ENCODE results near the gene MRPS30.

MRPS30 gene

DNA sequence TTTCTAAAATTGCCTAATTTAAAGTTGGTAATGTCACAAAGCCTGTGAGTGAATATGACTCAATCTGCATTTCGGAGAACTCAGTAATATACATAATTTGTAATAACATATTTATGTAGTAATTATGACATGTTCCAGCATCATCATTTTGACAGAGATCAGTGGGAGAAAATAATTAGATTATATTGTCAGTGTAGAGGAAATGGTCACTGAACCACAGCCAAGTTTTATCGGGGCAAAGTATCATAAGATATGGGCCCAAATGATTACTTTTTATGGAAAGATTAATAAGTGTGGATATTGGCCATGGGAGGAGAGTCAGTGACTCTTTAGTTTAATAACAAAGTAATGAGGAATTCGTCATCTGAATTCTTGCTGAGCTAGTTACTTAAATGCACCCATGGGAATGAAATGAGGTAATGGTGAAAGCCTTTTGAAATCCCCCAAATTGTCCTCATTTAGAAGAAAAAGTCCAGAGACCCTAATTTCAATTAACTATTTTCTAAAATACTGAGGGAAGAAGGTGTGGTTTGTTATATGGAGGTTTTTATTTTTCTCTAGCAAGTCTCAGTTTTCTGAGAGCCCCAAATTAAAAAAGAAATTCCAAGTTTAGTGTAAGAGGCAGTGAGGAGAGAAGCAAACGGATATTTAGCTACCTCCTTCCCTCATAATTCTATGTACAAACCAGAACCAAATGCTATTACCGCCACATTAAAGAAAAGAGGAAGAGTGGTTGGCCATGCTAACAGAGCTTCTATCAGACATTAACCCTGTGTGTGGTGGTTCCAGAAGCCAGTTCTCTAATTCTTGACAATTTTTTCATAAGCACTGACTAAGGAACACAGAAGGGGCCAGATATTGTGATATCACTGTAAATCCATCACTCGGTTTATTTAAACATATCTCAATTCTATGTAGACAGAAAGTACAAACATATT is 37.7 kb upstream of the MRPS30 start:
- TF ChIP-seq TEAD4 (IDR thresholded peaks at IDR 0.05): no peak
- TF ChIP-seq NFIC (IDR thresholded peaks at IDR 0.05): no peak
- TF ChIP-seq RAD21 (IDR thresholded peaks at IDR 0.05; ENCODE audit: low read depth): no peak

DNA sequence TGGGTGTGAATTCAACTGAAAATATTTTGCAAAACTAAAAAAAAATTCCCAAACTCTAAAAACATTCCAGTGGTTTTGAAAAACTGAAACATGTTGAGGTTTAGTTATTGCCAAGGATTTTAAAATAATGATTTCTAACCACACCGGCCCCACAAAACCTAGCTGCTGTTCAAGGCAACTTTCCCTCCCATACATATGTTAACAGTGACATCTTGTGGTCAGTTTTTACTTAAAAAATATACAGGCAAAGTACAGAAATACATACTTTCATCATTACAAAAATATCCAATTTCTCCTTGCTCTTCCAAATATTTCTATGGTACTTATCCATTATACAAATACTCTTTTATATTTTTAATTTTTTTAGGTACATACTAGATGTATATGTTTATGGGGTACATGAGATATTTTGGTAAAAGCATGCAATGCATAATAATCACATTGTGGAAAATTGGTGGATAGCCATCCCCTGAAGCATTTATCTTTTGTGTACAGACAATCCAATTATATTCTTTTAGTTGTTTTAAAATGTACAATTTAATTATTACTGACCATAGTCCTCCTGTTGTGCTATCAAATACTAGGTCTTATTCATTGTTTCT is 34.4 kb upstream of the MRPS30 start:
- TF ChIP-seq TEAD4 (IDR thresholded peaks at IDR 0.05): no peak
- peak; percentile 77 for TF ChIP-seq RAD21 (IDR thresholded peaks at IDR 0.05; ENCODE audit: low read depth)

DNA sequence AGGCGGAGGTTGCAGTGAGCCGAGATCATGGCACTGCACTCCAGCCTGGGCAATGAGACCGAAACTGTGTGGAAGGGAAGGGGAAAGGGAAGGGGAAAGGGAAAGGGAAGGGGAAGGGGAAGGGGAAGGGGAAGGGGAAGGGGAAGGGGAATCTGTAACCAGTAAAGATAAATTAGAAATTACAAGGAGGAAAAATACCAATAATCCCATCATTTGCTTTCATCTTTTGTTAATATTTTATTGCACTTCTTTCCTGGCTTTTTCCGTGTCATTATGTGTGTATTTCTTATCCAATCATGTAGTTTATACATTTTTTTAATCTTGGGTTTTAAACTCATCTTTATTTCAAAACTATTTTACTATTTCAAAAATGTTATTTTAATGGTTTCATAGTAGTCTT is 29.6 kb upstream of the MRPS30 start:
- TF ChIP-seq NFIC (IDR thresholded peaks at IDR 0.05) (no peak), TEAD4 (IDR thresholded peaks at IDR 0.05) (no peak), FOXM1 (IDR thresholded peaks at IDR 0.05; ENCODE audit: borderline replicate concordance, low read depth) (no peak), RAD21 (IDR thresholded peaks at IDR 0.05; ENCODE audit: low read depth) (no peak), EP300 (IDR thresholded peaks at IDR 0.05; ENCODE audit: borderline replicate concordance) (no peak), YY1 (IDR thresholded peaks at IDR 0.05; ENCODE audit: low read depth) (no peak), CREB1 (IDR thresholded peaks at IDR 0.05; ENCODE audit: low read depth) (no peak), TAF1 (IDR thresholded peaks at IDR 0.05; ENCODE audit: low read depth) (no peak), EGR1 (IDR thresholded peaks at IDR 0.05) (no peak), REST (IDR thresholded peaks at IDR 0.05; ENCODE audit: low read depth) (no peak), TCF12 (IDR thresholded peaks at IDR 0.05; ENCODE audit: low read depth) (no peak), USF1 (IDR thresholded peaks at IDR 0.05) (no peak)
- TF ChIP-seq, protein P1, sequence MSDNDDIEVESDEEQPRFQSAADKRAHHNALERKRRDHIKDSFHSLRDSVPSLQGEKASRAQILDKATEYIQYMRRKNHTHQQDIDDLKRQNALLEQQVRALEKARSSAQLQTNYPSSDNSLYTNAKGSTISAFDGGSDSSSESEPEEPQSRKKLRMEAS (IDR thresholded peaks at IDR 0.05): no peak

GRCh38 chr5:44783634-44784315 is 25.0 kb upstream of the MRPS30 start:
- TF ChIP-seq REST (IDR thresholded peaks at IDR 0.05; ENCODE audit: low read depth) (no peak), YY1 (IDR thresholded peaks at IDR 0.05; ENCODE audit: low read depth) (no peak), FOXM1 (IDR thresholded peaks at IDR 0.05; ENCODE audit: borderline replicate concordance, low read depth) (no peak), NFIC (IDR thresholded peaks at IDR 0.05) (no peak), USF1 (IDR thresholded peaks at IDR 0.05) (no peak), TAF1 (IDR thresholded peaks at IDR 0.05; ENCODE audit: low read depth) (no peak), CREB1 (IDR thresholded peaks at IDR 0.05; ENCODE audit: low read depth) (no peak), TEAD4 (IDR thresholded peaks at IDR 0.05) (no peak), EGR1 (IDR thresholded peaks at IDR 0.05) (no peak), CEBPB (IDR thresholded peaks at IDR 0.05) (no peak), ZBTB7A (IDR thresholded peaks at IDR 0.05; ENCODE audit: low read depth) (no peak), RAD21 (IDR thresholded peaks at IDR 0.05; ENCODE audit: low read depth) (no peak), TCF12 (IDR thresholded peaks at IDR 0.05; ENCODE audit: low read depth) (no peak), EP300 (IDR thresholded peaks at IDR 0.05; ENCODE audit: borderline replicate concordance) (no peak)
- TF ChIP-seq, protein P1 (IDR thresholded peaks at IDR 0.05): no peak

DNA sequence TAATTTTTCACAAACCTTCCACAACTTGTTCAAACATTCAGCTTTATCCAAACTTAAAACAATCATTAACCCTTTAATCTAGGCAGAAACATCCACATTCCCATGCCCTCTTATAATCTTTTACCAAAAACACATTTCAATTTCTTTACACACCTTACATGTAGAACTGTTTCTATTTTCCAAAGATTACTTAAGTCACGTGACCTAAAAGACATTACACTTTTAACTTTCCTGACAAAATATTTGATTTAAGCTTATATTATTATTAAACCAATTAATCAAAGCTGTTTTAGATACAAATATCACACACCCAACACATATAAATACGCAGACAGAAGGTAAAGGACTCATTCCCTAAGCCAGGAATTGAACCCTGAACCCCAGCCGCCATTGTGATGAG is 21.0 kb upstream of the MRPS30 start:
- TF ChIP-seq FOXM1 (IDR thresholded peaks at IDR 0.05; ENCODE audit: borderline replicate concordance, low read depth) (no peak), YY1 (IDR thresholded peaks at IDR 0.05; ENCODE audit: low read depth) (no peak), EGR1 (IDR thresholded peaks at IDR 0.05) (no peak), REST (IDR thresholded peaks at IDR 0.05; ENCODE audit: low read depth) (no peak), USF1 (IDR thresholded peaks at IDR 0.05) (no peak), TAF1 (IDR thresholded peaks at IDR 0.05; ENCODE audit: low read depth) (no peak), CEBPB (IDR thresholded peaks at IDR 0.05) (no peak), ZBTB7A (IDR thresholded peaks at IDR 0.05; ENCODE audit: low read depth) (no peak), TCF12 (IDR thresholded peaks at IDR 0.05; ENCODE audit: low read depth) (no peak), RAD21 (IDR thresholded peaks at IDR 0.05; ENCODE audit: low read depth) (no peak), NFIC (IDR thresholded peaks at IDR 0.05) (no peak), EP300 (IDR thresholded peaks at IDR 0.05; ENCODE audit: borderline replicate concordance) (no peak), CREB1 (IDR thresholded peaks at IDR 0.05; ENCODE audit: low read depth) (no peak), TEAD4 (IDR thresholded peaks at IDR 0.05) (no peak)
- TF ChIP-seq, protein P1 (IDR thresholded peaks at IDR 0.05): no peak
